ENCODE measurements around the gene GUCY1A2. TPM values are rescaled to one million over a fixed set of nuclear protein-coding genes. Genes with fewer than 3 reads are reported as not detected.

The GUCY1A2 gene
- total and polyA plus RNA-seq, 12 donors: 1.3 to 26.3 (median 12.0) TPM

- WGBS, 4 donors: 79 to 90% (median 82%) methylated on average over 7 of the region's 7 CpGs
- no peak overlapping the region for H3K4me3 ChIP-seq
- intact Hi-C loops (cut with DNase I): no loop called here
- no peak overlapping the region for H3K27ac ChIP-seq
- no peak for TF ChIP-seq CTCF (IDR thresholded peaks at IDR 0.05)
- no peak for TF ChIP-seq POLR2A (IDR thresholded peaks at IDR 0.05)
- H3K27me3 ChIP-seq: no peaks in the 10 kb centered on the region
- no peaks in the 10 kb centered on the region for H3K9me3 ChIP-seq (replicated peaks in 1 of 3)
- DNase-seq: no peak
- no peaks in the 10 kb centered on the region for H3K36me3 ChIP-seq (replicated peaks in 1 of 2)
- no peaks in the 10 kb centered on the region for H3K4me1 ChIP-seq (replicated peaks in 1 of 2)
Observed at GRCh38 chr11:106879832-106880546, 138.3 kb downstream of the GUCY1A2 start.

- no peak for DNase-seq
- Histone ChIP-seq H3K4me1 (replicated peaks in 1 of 2) (no peaks in the 10 kb centered on the region), H3K9me3 (replicated peaks in 1 of 3) (no peaks in the 10 kb centered on the region), H3K27ac (no peak overlapping the region), H3K27me3 (no peaks in the 10 kb centered on the region), H3K4me3 (no peak overlapping the region), H3K36me3 (replicated peaks in 1 of 2) (no peaks in the 10 kb centered on the region)
- intact Hi-C loops (cut with DNase I): no loop called here
- no peak for TF ChIP-seq POLR2A (IDR thresholded peaks at IDR 0.05)
- no peak for TF ChIP-seq CTCF (IDR thresholded peaks at IDR 0.05)
- WGBS, 4 donors: 88 to 98% (median 91%) methylated on average over 3 of the region's 3 CpGs
Observed at GRCh38 chr11:106879029-106879428, 139.2 kb downstream of the GUCY1A2 start.

GRCh38 chr11:106875013-106875412, 143.3 kb downstream of the GUCY1A2 start:
- Histone ChIP-seq H3K27ac (no peak overlapping the region), H3K27me3 (no peaks in the 10 kb centered on the region), H3K4me3 (no peak overlapping the region), H3K9me3 (replicated peaks in 1 of 3) (no peaks in the 10 kb centered on the region), H3K4me1 (replicated peaks in 1 of 2) (no peaks in the 10 kb centered on the region), H3K36me3 (replicated peaks in 1 of 2) (no peaks in the 10 kb centered on the region)
- intact Hi-C loops (cut with DNase I): no loop called here
- TF ChIP-seq POLR2A (IDR thresholded peaks at IDR 0.05) (no peak), CTCF (IDR thresholded peaks at IDR 0.05) (no peak)
- DNase-seq: no peak

- no peak for TF ChIP-seq CTCF (IDR thresholded peaks at IDR 0.05)
- TF ChIP-seq POLR2A (IDR thresholded peaks at IDR 0.05): no peak
- intact Hi-C loops (cut with DNase I): no loop called here
- no peaks in the 10 kb centered on the region for H3K27me3 ChIP-seq
- no peaks in the 10 kb centered on the region for H3K36me3 ChIP-seq (replicated peaks in 1 of 2)
- no peak for DNase-seq
- H3K4me1 ChIP-seq (replicated peaks in 1 of 2): no peaks in the 10 kb centered on the region
- no peaks in the 10 kb centered on the region for H3K9me3 ChIP-seq (replicated peaks in 1 of 3)
- no peak overlapping the region for H3K27ac ChIP-seq
- no peak overlapping the region for H3K4me3 ChIP-seq
Observed at GRCh38 chr11:106872246-106872645, 146.0 kb downstream of the GUCY1A2 start.
